Measurements from ENCODE around the gene S100PBP.
A peak's percentile ranks its signal among the peaks of the same experiment; 100 is the strongest.

The S100PBP gene

GRCh38 chr1:32817159-32817814 lies at the start of gene S100PBP, which contains the start of gene YARS1:
Gene S100PBP, plus strand, starts transcription at chr1:32817653. Its CDS starts 8,447 bp downstream, at chr1:32826100.
Gene YARS1, minus strand, starts transcription at chr1:32817358. Its CDS starts 114 bp downstream, at chr1:32817244.
- H3K4me1 Mint-ChIP-seq, result peaks cover 60% of the 10 kb centered on the region
- H3K36me3 Mint-ChIP-seq, result peaks cover 24% of the 10 kb centered on the region
- no peaks in the 10 kb centered on the region for H3K27me3 Mint-ChIP-seq
- peak within 1 kb of the TSS; percentile 97 for H3K4me3 Mint-ChIP-seq
- H3K27ac Mint-ChIP-seq, result peak within 1 kb of the TSS; percentile 98
- no peaks in the 10 kb centered on the region for H3K9me3 Mint-ChIP-seq

DNA sequence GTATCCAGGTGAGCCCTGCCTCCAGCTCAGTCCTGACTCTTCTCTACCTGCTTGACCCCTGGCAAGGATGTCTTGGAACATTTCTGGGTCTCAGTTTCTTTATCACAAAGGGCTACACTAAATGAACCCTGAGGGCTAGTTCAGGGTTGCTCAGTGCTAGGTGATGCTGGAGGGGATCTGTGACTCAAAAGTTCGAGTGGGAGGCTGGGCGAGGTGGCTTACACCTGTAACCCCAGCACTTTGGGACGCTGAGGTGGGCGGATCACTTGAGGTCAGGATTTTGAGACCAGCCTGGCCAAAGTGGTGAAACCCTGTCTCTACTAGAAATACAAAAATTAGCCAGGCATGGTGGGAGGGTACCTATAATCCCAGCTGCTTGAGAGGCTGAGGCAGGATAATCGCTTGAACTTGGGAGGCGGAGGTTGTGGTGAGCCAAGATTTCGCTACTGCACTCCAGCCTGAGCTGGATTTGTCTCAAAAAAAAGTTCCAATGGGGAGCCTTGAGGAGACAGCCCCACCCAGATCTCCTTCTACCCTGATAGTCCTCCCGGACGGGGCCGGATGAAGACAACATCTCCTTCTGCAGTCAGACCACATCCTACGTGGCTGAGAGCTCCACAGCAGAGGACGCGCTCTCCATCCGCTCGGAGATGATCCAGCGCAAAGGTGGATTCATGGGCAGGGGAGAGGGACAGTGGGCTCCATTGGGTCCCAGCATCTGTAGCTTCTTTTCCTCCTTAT lies 49.2 kb upstream of the S100PBP start:
- peaks cover 10% of the 10 kb centered on the region for H3K4me1 Mint-ChIP-seq
- H3K27ac Mint-ChIP-seq, result no peak overlapping the region
- H3K9me3 Mint-ChIP-seq, result no peaks in the 10 kb centered on the region
- peaks cover 4% of the 10 kb centered on the region for H3K36me3 Mint-ChIP-seq
- no peak overlapping the region for H3K4me3 Mint-ChIP-seq
- no peaks in the 10 kb centered on the region for H3K27me3 Mint-ChIP-seq

DNA sequence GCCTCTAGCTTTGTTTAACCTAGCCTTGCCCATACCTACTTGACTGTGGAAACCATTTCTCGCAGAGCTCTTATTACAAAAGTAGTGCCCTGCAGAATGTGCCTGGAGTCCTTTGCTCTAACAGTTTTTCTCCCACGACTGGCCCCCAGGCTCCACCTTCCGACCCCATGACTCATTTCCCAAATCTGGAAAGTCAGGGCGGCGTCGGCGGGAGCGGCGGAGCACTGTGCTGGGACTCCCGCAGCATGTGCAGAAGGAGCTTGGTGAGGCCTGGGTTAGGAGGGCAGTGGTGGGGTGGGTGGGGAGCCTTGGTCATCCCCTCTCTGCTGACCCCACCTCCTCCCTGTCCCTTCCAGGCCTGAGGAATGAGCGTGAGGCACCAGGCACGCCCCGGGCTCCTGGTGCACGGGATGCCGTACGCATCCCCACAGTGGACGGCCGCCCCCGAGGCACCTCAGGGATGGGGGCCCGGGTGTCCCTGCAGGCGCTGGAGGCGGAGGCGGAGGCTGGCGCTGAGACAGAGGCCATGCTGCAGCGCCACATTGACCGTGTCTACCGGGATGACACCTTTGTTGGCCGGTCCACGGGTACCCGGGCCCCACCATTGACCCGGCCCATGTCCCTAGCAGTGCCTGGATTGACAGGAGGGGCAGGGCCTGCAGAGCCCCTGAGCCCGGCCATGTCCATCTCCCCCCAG lies 47.8 kb upstream of the S100PBP start:
- no peak overlapping the region for H3K4me3 Mint-ChIP-seq
- H3K36me3 Mint-ChIP-seq, result peaks cover 11% of the 10 kb centered on the region
- no peaks in the 10 kb centered on the region for H3K9me3 Mint-ChIP-seq
- H3K27me3 Mint-ChIP-seq, result no peaks in the 10 kb centered on the region
- peaks cover 15% of the 10 kb centered on the region for H3K4me1 Mint-ChIP-seq
- no peak overlapping the region for H3K27ac Mint-ChIP-seq

DNA sequence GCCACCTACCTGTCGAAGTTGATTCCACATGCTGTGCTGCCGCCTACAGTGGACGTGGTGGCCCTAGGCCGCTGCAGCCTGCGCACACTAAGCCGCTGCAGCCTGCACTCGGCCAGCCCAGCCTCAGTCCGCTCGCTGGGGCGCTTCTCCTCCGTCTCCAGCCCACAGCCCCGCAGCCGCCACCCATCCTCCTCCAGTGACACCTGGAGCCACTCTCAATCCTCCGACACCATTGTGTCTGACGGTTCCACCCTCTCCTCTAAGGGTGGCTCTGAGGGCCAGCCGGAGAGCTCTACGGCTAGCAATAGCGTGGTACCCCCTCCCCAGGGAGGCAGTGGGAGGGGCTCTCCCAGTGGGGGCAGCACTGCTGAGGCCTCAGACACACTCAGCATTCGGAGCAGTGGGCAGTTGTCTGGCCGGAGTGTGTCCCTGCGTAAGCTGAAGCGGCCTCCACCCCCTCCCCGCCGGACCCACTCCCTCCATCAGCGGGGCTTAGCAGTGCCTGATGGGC lies 47.2 kb upstream of the S100PBP start:
- peaks cover 11% of the 10 kb centered on the region for H3K36me3 Mint-ChIP-seq
- no peaks in the 10 kb centered on the region for H3K27me3 Mint-ChIP-seq
- no peak overlapping the region for H3K4me3 Mint-ChIP-seq
- no peak overlapping the region for H3K27ac Mint-ChIP-seq
- H3K4me1 Mint-ChIP-seq, result peaks cover 18% of the 10 kb centered on the region
- H3K9me3 Mint-ChIP-seq, result no peaks in the 10 kb centered on the region

- no peaks in the 10 kb centered on the region for H3K9me3 Mint-ChIP-seq
Measured at GRCh38 chr1:32770741-32771548, 46.5 kb upstream of the S100PBP start.

DNA sequence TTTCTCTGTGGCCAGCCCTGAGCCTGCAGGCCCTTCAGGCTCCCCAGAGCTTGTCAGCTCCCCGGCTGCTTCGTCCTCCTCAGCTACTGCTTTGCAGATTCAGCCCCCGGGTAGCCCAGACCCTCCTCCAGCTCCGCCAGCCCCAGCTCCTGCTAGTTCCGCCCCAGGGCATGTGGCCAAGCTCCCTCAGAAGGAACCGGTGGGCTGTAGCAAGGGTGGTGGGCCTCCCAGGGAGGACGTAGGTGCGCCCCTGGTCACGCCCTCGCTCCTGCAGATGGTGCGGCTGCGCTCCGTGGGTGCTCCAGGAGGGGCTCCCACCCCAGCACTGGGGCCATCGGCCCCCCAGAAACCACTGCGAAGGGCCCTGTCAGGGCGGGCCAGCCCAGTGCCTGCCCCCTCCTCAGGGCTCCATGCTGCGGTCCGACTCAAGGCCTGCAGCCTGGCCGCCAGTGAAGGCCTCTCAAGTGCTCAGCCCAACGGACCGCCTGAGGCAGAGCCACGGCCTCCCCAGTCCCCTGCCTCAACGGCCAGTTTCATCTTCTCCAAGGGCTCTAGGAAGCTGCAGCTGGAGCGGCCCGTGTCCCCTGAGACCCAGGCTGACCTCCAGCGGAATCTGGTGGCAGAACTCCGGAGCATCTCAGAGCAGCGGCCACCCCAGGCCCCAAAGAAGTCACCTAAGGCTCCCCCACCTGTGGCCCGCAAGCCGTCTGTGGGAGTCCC lies 45.7 kb upstream of the S100PBP start:
- Mint-ChIP-seq H3K27ac (no peak overlapping the region), H3K36me3 (peaks cover 13% of the 10 kb centered on the region), H3K4me3 (no peak overlapping the region), H3K9me3 (no peaks in the 10 kb centered on the region), H3K27me3 (no peaks in the 10 kb centered on the region), H3K4me1 (peaks cover 18% of the 10 kb centered on the region)

More at GRCh38 chr1:32770741-32771548, 46.5 kb upstream of the S100PBP start:
- Mint-ChIP-seq H3K4me3 (no peak overlapping the region), H3K27ac (no peak overlapping the region), H3K27me3 (no peaks in the 10 kb centered on the region), H3K36me3 (peaks cover 13% of the 10 kb centered on the region), H3K4me1 (peaks cover 18% of the 10 kb centered on the region)

- peak overlapping the region; percentile 35 for H3K27ac Mint-ChIP-seq
- no peaks in the 10 kb centered on the region for H3K9me3 Mint-ChIP-seq
- no peak overlapping the region for H3K4me3 Mint-ChIP-seq
- H3K4me1 Mint-ChIP-seq, result peaks cover 18% of the 10 kb centered on the region
- peaks cover 13% of the 10 kb centered on the region for H3K36me3 Mint-ChIP-seq
- no peaks in the 10 kb centered on the region for H3K27me3 Mint-ChIP-seq
Measured at GRCh38 chr1:32772281-32773017, 45.0 kb upstream of the S100PBP start.

GRCh38 chr1:32773018-32773763 lies 44.3 kb upstream of the S100PBP start:
- Mint-ChIP-seq H3K4me3 (no peak overlapping the region), H3K4me1 (peaks cover 18% of the 10 kb centered on the region), H3K9me3 (no peaks in the 10 kb centered on the region), H3K27me3 (no peaks in the 10 kb centered on the region), H3K36me3 (peaks cover 15% of the 10 kb centered on the region), H3K27ac (peak overlapping the region; percentile 80)

- Mint-ChIP-seq H3K27me3 (no peaks in the 10 kb centered on the region), H3K36me3 (peaks cover 15% of the 10 kb centered on the region), H3K27ac (peak overlapping the region; percentile 69), H3K4me3 (no peak overlapping the region), H3K9me3 (no peaks in the 10 kb centered on the region), H3K4me1 (peaks cover 18% of the 10 kb centered on the region)
Measured at GRCh38 chr1:32773764-32774463, 43.5 kb upstream of the S100PBP start.

DNA sequence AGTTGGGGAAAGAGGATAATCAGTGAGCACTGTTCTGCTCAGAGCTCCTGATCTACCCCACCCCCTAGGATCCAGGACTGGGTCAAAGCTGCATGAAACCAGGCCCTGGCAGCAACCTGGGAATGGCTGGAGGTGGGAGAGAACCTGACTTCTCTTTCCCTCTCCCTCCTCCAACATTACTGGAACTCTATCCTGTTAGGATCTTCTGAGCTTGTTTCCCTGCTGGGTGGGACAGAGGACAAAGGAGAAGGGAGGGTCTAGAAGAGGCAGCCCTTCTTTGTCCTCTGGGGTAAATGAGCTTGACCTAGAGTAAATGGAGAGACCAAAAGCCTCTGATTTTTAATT lies 43.0 kb upstream of the S100PBP start:
- Mint-ChIP-seq H3K4me1 (peaks cover 18% of the 10 kb centered on the region), H3K27me3 (no peaks in the 10 kb centered on the region)

DNA sequence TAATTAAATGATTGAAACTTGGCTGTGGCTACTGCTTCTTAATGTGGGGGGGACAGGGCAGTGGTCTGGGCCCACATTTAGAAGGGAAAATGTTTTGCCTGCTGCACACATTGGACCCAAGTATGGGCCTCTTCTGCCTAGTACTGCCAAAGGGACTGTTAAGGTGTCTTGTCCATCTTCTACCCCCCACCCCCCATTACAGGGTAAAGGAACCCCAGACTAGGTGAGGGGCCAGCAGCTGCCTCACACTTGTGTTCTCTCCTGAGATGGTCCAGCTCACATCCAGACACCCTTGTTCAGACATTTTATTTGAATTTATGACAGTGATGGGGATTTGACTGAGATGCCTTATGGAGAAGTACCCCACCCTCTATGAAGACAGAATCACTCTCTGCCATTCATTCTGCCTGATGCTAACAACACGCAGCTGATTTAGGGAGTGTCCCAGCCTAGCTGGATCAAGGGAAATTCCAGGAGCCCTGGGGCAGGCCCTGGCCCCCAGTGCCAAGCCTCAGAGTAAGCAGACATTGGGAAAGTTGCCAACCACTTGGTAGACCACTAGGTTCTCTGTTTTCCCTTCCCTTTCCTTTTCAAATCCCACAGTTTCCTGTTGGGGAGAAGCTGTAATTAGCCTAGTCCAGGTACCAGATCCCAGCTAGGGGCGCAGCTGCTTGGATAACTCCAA lies 42.4 kb upstream of the S100PBP start:
- H3K27ac Mint-ChIP-seq, result peak overlapping the region; percentile 8
- peaks cover 15% of the 10 kb centered on the region for H3K36me3 Mint-ChIP-seq
- H3K4me3 Mint-ChIP-seq, result no peak overlapping the region
- H3K9me3 Mint-ChIP-seq, result no peaks in the 10 kb centered on the region
- no peaks in the 10 kb centered on the region for H3K27me3 Mint-ChIP-seq
- H3K4me1 Mint-ChIP-seq, result peaks cover 18% of the 10 kb centered on the region

More for the DNA sequence above, 43.0 kb upstream of the S100PBP start:
- Mint-ChIP-seq H3K9me3 (no peaks in the 10 kb centered on the region), H3K36me3 (peaks cover 15% of the 10 kb centered on the region), H3K27ac (peak overlapping the region; percentile 69), H3K4me3 (no peak overlapping the region)

- Mint-ChIP-seq H3K9me3 (no peaks in the 10 kb centered on the region), H3K4me3 (no peak overlapping the region), H3K27me3 (no peaks in the 10 kb centered on the region), H3K4me1 (peaks cover 18% of the 10 kb centered on the region), H3K36me3 (peaks cover 19% of the 10 kb centered on the region), H3K27ac (peak overlapping the region; percentile 55)
Measured at GRCh38 chr1:32775640-32776337, 41.7 kb upstream of the S100PBP start.
